GM21447 (cell line): Measurements from ENCODE around the gene CAMSAP2.

Experiments
- ATAC-seq: cut with Tn5 transposase; IDR thresholded peaks from one replicate; pipeline ENCODE4 v1.9.1; 2021; ENCODE audit not compliant: unreplicated experiment

CAMSAP2 gene, protein sequence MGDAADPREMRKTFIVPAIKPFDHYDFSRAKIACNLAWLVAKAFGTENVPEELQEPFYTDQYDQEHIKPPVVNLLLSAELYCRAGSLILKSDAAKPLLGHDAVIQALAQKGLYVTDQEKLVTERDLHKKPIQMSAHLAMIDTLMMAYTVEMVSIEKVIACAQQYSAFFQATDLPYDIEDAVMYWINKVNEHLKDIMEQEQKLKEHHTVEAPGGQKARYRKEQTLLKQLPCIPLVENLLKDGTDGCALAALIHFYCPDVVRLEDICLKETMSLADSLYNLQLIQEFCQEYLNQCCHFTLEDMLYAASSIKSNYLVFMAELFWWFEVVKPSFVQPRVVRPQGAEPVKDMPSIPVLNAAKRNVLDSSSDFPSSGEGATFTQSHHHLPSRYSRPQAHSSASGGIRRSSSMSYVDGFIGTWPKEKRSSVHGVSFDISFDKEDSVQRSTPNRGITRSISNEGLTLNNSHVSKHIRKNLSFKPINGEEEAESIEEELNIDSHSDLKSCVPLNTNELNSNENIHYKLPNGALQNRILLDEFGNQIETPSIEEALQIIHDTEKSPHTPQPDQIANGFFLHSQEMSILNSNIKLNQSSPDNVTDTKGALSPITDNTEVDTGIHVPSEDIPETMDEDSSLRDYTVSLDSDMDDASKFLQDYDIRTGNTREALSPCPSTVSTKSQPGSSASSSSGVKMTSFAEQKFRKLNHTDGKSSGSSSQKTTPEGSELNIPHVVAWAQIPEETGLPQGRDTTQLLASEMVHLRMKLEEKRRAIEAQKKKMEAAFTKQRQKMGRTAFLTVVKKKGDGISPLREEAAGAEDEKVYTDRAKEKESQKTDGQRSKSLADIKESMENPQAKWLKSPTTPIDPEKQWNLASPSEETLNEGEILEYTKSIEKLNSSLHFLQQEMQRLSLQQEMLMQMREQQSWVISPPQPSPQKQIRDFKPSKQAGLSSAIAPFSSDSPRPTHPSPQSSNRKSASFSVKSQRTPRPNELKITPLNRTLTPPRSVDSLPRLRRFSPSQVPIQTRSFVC (N-terminal part only)

DNA sequence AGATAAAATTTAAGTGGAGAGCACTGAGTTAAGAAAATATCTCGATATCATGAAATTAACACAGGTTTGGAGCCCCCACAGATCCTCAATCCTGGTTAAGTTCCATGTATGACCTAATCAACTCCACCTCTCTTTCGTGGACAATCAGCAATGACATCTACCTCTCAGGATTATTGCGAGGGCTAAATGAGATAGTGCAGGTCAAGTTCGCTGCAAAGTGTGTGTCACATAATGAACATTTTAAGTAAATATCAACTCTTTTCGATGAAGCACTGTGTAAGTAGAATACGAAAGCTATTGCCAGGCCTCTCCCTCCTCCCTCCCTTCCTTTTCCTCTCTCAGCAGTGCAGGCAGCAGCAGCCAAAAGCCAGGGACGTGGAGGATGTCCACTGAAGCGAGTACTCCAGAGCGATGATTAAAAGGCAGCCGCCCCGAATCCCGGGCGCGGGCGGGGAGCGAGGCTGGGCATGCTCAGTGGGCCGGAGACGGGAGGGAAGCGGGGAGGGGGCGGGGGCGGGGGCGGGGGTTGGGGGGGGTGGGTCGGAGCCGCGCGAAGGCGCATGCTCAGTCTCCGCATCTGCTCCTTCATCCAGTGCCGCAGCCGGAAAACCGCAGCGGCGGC is at the start of gene CAMSAP2:
CAMSAP2 (plus strand) TSS at position 567 of the 622 bp plus-strand sequence. CDS start 935 bp downstream, outside the sequence.
- peak; percentile 49 for ATAC-seq

DNA sequence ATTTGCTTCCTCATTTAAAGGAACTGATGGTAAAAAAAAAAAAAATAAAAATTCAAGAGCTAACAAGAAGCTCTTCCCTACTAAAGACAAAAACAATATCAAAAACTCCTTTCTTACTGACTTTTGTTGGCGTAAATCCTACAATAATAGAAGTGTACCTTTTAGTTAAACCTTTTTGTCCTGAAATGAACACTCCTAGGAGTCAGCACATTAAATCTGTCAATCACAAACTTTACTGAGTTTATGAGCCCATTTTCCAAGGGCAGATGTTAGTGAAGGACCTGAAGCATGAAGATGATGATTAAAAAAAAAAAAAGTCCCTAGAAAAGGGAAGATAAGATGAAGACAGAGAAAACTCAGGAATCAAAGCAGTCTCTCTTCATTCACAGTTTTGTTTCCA is 46.4 kb upstream of the CAMSAP2 start:
- no peak for ATAC-seq

DNA sequence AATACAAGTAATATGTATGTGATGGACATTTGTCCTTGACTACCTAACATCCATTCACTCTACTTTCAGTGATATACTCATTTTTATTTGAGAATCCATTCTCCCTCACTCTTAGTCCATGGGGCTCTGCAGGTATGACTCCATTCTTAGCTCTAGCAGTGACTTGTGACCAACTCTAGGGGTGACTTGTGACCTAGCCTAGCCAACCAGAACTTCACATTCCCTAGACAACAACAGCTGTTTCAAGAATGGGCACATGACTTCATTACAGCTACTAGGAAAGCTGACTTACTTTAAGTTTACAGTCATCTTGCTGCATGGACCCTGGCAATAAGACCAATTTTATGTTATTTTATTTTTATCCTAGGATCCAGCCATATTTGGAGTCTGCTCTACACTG is 45.4 kb upstream of the CAMSAP2 start:
- ATAC-seq = no peak

DNA sequence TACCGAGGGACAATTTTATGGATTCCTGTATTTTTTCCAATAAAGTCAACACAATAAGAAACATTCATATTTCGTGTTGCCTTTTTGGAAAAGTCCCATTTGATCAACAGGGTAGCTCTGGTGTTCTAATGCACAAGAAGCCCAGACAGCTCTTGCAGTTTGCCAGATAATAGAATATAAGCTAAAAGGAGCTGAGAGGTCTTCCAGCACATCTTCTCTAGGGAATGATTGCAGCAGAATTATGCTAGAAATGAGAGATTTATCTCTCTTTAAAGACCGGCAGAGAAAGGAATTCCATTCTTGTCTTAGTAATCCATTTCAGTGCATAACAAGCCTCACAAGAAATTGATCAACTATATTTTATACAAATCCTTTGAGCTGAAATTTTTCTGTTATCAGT is 44.0 kb upstream of the CAMSAP2 start:
- no peak for ATAC-seq

DNA sequence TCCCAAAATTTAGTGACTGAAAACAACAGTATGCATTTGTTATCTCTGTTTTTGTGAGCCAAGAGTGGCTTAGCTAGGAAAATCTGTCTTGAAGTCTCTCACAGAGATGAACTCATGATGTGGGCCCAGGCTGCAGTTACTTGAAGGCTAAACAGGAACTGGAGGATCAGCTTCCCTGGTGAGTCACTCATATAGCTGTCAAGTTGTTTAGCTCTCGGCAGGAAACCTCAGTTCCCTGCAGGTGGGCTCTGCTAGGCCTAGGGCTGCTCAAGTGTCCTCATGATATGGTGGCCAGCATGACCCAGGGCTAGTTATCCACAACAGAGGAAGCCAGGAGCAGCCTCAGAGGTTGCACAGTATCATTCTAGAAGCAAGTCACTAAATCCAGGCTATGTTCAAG is 38.8 kb upstream of the CAMSAP2 start:
- no peak for ATAC-seq

DNA sequence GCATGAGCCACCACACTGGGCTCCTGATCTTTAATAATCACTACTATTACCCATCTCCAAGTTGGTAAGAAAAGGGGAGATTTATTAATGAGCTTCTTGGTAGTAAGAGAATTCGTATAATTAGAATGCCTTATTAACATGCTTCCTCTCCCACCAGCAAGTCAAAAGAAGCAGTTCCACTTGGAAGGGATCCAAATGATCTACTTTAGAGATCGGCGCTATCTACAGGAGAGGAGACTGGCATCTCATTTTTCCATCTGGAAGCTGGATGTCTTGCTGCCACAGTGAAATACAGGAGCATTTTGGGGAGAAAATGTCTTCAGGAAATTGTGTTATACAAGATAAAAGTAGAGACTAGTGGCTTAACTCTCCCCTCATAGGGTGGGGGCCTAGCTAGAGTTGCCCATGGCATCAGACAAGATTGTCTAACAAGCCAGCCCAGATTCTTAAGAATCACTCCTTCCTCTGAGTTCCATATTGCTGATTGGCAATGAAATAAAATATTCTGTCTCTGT is 33.6 kb upstream of the CAMSAP2 start:
- no peak for ATAC-seq

DNA sequence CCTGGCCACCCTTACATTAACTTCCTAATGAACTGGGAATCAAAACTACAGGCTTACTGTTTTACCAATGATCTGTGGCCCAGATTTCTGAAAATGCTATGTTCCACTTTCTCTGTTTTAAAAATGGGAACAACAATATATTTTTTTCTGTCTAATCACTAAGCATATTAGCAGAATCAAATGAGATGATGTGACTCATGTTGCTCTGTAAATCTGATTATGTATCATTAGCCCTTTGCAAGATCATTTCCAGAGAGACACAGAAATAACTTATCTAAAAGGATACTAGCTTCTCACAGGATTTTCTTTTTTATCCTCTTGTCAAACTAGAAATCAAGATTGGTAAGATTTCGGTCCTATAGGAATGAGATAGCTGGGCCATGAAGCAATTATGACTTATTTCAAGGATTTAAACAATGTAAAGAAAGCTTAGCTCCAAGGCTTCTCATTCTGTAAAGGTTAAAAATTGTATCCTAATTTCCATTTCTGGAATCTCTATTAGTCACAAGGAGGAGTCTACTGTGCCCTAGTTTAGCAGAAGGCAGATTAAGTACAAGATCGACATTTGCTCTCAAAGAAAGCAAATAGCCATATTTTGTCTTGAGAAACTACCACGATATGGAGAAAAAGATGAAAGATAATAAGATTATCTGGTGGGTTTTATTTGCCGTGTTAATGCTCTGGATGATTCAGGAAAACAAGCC is 32.4 kb upstream of the CAMSAP2 start:
- ATAC-seq = no peak

DNA sequence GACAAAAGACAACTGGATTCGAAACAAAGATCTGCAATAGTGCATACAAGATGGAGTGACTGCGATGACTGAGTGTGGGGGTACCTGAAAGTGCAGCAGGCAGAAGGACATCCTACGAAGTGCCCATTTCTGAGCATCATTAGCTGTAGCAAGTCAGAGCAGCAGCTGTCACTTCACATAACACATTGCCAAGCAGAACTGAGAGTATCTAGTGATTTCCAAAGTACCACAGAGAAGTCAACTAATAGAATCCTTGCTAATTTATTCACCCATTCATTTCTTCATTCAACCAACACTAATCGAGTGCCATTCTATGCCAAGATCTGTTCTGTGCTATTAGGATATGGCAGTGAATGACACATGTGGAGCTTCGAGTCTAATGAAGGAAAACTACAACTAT is 31.6 kb upstream of the CAMSAP2 start:
- ATAC-seq = no peak

DNA sequence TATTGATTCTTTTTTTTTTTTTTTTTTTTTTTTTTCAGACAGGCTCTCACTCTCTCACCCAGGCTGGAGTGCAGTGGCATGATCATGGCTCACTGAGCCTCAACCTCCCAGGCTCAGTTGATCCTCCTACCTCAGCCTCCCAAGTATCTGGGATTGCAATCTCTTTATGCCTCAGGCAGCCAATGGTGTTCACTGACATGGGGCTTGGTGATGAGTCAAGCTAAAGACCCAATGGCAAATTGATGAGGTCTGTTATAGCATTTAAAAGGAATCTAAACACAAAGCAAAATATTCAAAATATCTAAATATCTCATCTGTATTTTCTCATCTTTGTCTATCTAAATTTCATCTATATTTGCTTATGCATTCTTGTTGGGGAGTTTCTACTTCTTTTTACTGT is 30.5 kb upstream of the CAMSAP2 start:
- no peak for ATAC-seq

DNA sequence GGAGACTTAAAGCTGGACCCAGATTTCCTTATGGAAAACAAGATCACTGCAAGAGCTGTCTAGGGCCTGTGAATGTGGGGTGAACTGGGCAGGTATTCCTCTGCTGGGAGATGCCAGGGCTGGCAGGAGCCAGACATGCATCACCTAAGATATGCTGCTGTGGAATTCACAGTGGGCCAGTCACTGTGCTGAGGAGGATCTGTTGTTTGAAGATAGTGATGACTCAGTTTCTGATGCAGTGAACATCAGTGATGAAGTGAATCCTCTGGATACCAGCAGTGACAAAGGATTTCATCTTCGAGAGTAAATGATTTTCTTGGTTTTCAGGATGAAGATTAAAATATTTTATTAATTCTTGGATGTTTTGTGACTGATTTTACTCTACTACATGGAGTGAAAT is 29.9 kb upstream of the CAMSAP2 start:
- ATAC-seq = no peak

DNA sequence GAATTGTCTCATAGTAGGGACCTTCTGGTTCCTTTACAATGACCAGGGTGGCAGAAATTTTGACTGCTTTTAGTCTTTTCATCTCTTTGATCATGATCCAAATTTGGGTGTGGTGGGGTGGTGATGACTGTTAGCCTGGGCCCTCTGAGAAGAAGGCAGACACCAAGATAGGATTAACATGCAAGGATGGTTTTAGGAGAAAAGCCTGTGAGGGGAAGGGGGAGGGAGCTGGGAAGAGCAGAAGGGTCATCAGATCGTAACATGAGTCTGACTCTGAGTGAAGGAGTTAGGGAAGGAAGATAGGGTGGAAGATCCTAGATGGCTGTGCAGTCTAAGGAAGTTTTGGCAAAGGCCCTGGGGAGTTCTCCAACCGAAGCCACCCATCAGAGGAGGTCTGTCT is 28.5 kb upstream of the CAMSAP2 start:
- ATAC-seq = no peak

DNA sequence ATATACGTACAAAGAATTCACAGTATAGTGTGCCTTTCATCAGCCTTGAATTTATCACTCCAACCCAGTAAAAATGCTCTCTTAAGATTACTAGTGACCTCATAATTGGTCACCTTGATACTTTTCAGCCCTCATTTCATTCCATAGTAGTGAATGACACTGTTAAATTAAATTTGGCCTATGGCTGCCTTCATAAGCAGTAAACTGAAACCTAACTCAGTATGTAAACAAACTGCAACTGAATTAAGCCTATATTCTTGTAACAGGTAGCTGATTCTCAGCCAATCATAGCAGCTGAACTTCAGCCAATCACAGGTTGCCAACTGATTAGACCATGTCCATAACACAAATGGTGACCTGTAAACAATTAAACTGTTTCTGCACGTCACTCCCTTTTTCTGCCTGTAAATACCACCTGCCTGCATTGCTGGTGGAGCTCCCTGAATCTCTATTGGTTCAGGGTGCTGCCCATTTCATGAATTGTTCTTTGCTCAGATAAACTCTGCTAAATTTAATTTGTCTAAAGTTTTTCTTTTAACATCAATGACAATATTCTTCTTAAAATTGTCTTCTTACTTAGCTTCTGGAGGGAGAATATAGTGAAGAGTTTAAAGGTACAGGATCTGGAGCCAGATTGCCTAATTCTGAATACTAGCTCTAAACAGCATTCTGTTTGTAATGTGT is 24.0 kb upstream of the CAMSAP2 start:
- ATAC-seq = no peak

DNA sequence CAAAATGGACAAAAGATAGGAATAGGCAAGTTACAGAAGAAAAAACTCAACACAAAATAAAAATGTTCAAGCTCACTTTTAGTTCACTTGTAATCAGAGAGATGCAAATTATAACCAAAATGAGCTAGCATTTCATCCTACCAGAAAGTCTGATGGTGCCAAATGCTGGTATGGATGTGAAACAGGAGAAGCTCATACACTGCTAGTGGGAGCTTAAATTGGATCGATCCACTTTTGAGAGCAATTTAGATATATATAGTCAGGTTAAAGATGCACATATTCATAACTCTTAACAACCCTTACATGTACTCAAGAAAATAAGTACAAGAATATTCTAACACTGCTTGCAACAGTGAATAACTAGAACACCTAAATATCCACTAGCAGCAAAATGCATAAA is 18.5 kb upstream of the CAMSAP2 start:
- no peak for ATAC-seq

DNA sequence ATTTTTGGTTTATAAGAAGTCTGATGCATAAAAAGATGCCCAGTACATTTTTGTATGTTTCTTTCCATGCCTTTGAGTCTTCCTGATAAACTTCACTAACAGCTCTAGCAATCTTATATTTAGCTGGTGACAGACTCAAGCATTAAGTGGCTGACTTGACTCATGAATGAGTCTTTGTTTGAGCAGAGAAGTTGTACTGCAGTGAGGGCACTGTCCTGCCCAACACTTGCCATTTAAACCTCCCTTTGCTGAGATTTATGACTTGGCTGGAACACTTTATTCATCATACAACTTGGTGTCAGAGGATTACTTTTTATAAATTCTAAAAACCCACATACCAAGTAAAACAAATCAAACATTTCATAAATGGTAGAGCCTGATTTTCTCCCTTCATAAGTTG is 14.6 kb upstream of the CAMSAP2 start:
- ATAC-seq = no peak

DNA sequence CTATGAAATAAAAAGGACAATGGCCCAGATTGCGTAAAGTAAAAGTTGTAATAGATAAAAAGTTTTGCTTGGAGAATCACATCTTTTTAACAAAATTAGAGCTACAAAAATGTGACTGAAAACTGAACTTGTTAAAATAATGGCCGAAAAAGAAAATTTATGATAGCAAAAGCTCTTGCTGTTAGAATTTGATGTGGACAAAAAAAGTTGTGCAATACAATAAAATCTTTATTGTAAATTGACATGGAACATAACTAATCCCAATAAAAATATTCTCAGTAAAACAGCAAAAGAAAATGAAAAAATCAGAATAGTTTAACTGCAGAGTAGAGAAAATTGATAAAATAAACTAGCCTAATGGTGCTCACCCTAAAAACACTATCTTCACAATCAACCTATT is 11.4 kb upstream of the CAMSAP2 start:
- no peak for ATAC-seq

DNA sequence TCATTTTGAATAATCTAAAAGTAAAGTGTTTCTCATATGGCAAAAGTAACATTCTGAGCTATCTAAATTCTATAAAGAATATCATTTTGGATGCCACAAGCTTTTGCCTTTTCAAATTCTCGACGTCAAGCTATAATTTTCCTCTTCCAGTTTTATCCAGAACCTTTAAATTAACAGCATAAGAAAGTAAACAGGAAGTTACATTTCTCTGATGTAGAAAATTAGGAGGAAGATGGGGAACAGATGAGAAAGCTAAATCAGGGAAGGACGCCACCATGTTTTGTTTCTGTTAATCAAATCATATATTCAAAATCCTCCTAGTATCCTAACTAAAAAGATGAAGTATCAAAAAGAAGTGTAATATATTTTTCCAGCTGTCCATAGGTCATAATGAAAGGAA is 8.8 kb upstream of the CAMSAP2 start:
- no peak for ATAC-seq

DNA sequence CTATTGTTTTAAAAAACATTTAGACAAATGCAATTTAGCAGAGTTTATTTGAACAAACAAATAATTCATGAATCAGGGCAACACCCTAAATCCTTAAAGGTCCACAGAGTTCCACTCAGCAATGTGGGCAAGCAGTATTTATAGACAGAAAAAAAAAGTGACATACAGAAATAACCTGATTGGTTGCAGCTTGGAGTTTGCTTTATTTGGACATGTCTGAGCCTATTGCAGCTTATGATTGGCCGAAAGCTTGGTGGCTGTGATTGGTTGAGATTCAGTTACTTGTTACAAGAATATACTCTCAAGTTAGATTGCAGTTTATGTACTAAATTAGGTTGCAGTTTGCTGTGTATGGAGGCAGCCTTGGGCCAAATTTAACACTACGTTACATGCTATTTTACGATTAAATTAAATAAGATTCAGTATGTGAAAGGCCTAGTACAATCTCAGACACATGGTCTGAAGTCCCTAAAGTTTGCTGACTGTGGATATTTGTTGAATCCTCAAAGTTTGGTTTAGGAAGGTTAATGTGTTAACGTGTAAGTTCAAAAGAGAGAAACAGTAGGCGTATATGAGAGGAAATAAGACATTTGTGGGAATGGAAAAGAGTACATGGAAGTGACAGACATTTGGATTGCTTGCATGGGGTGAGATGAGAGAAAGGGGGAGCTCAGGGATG is 6.9 kb upstream of the CAMSAP2 start:
- ATAC-seq = no peak

DNA sequence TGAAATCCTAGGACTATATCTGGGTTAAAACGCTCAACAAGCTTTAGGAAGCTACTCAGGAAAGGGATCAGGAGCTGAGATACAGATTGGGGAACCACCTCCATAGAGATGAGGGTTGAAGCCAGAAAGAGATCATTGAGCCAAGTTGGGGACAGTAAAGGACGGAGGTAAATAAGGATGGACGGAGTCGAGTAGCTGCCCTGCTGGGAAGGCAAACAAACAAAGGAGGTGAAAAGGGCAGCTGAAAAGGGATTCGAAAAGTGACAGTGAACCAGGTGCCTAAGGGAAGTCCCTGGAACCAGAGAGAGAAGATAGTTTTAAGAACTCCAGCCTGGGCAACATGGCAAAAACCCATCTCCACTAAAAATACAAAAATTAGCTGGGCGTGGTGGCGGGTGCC is 6.3 kb upstream of the CAMSAP2 start:
- no peak for ATAC-seq

DNA sequence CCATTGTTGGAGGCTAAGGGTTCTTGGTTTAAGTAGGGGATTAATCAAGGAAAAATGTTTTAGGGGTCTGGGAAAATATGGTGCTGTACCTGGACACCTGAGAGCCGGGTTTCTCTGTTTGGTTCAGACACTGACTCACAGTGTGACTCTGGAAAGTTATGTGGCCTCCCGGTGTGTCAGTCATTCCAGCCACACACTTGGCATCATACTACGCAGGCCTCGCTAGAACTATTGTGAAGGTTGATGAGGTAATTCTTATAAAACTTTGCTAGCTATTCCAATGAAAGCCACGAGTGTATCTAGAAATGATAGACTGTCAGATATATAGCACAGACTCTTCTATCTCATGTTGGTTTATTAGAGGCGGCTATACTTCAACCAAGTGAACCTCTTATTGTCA is 4.8 kb upstream of the CAMSAP2 start:
- ATAC-seq = no peak
